GM19023 (cell line): ENCODE results near the gene GAP43.

ENCODE experiments used
- ATAC-seq: cut with Tn5 transposase; IDR thresholded peaks from one replicate; pipeline ENCODE4 v1.9.1; 2021; ENCODE audit warnings: mild to moderate bottlenecking, moderate library complexity; ENCODE audit not compliant: unreplicated experiment

The GAP43 gene, protein sequence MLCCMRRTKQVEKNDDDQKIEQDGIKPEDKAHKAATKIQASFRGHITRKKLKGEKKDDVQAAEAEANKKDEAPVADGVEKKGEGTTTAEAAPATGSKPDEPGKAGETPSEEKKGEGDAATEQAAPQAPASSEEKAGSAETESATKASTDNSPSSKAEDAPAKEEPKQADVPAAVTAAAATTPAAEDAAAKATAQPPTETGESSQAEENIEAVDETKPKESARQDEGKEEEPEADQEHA

DNA sequence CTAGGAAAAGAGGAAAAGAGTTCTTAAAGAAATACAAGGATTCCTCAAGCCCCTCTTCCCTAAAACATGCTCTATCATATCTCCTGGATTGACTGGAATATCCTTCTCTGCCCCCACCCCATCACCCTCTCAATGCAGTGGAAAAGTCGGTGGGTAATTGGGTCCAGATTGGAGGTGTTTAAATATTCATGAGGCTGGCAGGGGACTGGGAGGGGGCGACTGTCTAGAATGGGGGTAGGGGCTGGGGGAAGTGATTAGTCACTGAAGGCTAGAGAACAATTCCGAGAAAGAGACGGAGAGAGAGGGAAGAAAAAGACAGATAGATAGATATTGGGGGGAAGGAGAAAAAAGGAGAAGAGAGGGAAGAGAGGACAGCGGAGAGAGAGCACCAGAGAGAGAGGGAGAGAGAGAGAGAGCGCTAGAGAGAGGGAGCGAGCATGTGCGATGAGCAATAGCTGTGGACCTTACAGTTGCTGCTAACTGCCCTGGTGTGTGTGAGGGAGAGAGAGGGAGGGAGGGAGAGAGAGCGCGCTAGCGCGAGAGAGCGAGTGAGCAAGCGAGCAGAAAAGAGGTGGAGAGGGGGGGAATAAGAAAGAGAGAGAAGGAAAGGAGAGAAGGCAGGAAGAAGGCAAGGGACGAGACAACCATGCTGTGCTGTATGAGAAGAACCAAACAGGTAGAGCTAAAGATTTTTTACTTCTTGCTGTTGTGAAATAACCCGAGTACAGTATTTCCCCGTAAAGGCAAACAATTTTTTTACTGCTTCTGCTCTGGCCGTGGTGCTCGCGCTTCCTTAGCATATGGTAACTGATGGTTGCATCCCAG, at the start of gene GAP43:
TSS of gene GAP43 (plus strand) at position 467 of the 825 bp plus-strand sequence. CDS start at position 647, 180 bp downstream.
- ATAC-seq = no peak

DNA sequence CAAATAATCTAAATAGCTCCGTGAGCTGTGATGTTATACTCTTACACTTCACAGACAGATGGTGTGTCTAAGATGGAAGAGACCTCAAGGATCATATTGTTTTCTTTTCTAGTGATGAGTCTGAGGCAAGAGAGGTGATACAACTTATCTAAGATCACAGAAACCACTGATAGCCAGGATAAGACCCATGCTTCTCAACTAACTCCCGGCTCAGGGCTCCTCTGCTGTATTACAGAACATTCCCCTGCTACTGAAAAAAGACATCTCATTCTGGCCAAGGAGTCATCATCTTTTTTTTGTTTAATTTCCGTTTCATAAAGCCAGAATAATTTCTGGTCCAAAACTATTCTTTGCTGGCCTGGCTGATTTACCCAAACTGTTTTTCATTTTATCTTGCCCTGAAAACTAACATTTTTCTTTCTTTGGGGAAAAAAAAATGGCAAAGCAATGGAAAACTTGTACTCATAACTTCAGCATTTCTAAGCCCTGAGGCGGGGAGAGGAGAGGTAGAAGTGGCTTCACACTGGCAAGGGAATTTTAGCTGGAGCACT, 46.9 kb upstream of the GAP43 start:
- no peak for ATAC-seq

DNA sequence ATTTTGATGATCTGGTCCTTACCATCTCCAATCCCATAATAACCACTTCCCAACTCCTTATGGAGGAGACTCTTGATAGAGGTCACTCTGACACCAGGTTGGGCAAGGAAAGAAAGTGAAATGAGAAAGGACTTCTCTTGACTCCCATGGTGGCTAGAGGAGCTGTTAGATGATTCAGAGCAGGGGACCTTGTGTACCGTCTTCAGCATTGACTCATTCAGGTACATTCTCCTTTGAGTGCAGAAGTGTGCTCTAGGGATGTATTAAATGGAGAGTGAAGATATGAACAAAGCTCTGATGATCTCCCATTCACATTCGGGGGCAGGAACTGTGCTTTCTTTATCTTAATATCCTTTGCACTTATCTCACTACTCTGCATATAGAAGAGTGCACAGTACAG, 46.3 kb upstream of the GAP43 start:
- ATAC-seq = no peak

DNA sequence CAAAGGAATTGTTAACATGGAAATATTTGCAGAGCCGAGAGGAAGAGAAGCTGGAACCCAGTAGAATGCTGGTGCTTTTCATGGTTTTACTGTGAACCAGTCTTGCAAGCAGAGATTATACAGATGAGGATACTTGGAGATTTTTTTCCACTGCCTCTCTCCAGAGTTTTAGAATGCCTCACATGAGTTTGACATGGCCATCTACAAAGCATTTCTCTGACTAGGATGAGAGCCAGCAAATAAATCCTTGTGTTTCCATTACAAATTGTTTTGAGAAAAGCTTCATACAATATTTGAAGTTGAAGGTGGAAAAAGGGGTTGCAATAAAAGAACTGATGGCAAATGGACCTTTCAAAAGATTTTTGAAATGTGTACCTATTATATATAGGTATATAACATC, 45.0 kb upstream of the GAP43 start:
- no peak for ATAC-seq

DNA sequence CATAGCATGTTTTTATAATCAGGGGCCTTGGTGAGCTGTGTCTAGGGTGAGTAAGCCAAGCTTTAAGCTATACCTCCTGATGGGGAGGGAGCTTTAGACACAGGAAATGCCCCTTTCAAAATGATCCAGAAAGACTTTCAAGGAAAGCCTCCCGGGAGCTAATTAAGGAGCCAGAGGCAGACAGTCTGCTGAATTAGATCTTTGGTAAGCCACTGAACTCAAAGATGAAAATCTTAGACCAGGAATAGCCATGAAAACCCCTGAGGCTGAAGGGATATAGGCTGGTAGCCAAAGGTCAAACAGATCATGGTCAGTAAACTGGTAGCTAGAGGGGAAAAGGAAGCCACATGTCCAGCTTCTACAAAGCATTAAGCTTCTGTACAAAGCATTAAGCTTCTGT, 42.7 kb upstream of the GAP43 start:
- ATAC-seq = no peak

DNA sequence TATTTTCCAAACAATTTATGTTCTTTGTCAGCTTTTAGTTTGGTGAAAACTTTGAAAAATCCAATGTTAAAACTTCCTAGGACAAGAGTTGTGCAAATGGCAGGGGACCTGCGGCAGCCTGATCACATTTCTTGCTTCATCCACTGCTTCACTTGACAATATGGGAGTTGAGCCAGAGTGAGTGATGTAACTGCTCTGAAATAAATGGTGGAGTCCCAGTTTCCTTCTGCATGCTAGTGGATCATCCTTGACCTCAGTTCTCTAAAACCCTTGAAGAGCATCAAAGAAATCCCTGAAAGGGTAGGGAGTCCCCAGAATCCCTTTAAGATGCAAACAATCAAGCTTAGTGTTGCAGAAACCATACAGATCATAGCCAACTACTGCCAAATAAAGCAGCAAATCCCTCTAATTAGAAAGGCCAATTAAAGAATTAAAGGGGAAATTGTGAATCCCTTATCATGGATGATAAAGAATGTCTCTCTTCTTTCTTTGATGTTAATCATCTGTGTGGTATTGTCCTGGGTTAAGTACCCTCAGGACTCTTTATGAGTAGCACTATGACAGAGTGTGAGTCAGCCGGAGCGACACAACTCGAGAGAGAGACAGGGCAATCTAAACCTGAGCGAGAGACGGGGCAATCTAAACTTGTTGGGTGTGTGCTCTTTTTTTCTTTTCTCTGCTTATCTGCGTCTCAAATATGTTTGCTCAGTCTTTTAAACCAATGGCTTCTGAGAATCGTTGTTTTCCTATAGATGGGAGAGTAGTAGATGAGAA, 41.8 kb upstream of the GAP43 start:
- no peak for ATAC-seq

DNA sequence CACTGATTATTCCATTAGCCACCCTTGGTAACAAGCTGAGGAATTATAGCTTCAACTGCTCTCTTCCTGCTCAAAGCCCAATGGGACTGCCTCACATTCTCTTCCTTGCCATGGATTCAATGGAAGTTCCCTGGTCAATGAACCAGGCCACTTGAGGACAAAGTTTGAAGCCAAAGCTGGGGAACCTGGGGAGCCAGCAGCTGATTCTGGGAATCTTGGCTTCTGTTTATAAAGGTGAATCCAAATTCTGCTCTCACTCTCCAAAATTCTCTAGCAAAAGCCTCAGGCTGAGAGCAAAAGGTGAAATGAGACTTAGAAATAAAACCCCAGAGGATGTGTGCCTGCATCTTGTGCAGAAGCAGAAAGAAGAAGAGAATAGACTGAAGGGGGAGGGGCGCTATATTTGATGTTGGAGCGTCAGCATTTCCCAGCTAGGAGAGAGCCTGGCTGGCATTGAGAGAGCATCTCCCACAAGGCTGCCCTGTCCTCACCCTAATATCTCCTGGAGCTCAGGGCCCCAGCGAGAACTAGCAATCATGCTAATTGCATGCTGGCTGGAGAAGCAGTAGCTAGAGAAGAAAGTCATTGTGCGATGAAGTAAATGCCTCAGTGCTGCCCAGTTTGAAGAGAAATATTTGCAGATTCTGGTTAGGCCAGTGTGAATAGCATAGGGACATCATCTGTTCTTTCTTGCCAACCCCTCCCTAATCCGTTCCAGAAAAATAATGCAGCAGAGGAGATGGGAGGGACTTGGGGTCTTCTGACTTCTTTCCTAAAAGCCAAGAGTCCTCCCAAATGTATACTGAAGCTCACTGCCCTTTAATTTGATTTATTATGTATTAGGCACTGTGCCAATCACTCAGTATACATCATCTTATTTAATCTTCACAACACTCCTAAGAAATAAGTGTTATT, 34.9 kb upstream of the GAP43 start:
- ATAC-seq = no peak

DNA sequence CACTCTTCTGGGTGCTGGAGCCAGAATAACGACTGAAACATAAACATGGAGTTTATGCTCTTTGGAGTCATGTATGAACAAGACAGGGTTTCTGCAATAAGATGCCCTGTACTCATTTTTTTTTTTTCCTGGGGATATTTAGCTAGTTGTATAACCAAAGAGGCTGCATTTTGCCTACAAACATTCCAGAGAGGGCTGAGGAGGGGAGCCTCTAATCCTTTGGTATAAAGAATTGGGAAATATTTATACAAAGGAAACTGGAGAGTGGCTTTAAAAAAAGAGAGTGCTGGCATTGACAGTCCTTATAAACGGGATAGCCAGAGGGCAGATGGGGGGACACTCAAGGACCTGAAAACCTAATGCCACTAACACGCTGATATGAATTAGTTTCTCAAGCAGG, 32.4 kb upstream of the GAP43 start:
- ATAC-seq = no peak

DNA sequence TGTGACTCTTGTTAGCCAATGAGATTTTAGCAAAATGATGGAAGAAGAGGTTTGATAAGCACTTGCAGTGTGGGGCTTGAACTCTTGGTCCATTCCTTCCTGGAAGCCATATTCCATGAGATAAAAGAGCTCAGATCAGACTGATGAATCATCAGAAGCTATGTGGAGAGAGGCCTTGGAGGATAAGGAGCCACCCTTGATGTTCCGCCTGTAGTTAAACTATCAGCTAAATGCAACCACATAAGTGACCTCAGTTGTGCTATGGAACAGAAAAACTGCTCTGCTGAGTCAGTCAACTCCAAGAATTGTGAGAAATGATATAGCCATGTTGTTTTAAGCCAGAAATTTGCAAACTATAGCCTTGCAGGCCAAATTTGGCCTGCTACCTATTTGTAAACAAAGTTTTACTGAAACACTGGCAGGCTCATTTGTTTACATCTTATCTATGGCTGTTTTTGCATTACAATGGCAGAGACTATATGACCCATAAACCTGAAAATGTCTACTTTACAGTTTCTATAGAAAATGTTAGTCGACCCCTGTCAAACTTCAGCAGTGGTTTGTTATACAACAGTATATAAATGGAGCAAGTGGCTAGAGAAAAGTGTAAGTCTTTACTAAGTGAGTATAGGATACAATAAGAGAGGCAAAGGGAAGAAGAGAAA, 27.6 kb upstream of the GAP43 start:
- ATAC-seq = no peak

DNA sequence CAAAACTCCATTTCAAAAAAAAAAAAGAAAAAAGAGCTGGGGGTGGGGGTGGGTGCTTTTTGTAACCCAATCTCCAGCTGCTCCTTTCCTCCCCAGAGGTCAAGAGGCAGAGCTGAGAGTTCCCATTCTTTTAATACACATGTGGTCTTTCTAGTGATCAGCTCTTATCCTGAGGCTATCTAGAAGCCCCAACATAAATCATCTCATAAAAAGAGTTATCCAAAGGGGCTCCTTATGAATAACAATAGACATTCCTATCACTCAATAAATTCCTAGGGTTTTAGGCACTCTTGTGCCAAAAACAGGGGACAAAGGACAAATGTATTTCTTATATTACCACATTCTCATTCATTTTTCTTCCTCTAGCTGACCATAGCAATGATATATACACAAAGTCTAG, 25.1 kb upstream of the GAP43 start:
- ATAC-seq = no peak

DNA sequence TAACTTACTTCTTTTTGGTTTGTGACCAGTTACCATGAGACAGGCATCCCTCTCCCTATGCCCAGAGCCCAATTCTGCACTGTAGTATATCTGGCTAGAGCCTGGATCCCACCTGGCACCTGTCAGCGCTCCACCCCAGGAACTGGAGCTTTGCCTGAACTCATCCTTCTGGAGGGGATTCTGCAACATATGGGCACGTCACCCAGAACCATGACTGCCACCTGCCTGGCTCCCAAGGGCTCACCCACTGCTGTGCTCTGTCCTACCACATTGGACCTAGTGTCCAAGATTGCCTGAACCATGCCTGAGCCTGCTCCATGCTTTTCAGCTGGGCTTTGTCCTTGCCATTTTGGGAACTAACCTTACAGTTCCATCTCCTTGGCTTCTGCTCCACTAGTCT, 21.1 kb upstream of the GAP43 start:
- ATAC-seq = no peak

DNA sequence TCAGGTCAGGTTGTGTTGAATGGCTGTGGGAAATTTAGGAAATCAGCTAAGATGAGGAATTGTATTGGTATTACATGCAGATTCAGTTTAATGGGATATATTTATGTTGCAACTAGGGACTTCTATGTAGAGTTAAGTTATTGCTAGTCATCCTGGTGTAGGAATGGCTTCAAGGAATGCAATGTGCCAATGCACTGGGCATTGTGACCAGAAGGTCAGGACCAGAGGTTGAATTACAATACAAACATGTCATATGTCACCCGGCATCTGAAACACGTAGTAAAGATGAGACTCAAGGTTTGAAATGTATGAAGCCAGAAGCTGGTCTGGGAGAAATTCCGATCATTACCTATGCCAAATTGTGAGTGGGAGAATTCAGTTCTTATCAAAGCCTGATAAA, 11.7 kb upstream of the GAP43 start:
- ATAC-seq = no peak

DNA sequence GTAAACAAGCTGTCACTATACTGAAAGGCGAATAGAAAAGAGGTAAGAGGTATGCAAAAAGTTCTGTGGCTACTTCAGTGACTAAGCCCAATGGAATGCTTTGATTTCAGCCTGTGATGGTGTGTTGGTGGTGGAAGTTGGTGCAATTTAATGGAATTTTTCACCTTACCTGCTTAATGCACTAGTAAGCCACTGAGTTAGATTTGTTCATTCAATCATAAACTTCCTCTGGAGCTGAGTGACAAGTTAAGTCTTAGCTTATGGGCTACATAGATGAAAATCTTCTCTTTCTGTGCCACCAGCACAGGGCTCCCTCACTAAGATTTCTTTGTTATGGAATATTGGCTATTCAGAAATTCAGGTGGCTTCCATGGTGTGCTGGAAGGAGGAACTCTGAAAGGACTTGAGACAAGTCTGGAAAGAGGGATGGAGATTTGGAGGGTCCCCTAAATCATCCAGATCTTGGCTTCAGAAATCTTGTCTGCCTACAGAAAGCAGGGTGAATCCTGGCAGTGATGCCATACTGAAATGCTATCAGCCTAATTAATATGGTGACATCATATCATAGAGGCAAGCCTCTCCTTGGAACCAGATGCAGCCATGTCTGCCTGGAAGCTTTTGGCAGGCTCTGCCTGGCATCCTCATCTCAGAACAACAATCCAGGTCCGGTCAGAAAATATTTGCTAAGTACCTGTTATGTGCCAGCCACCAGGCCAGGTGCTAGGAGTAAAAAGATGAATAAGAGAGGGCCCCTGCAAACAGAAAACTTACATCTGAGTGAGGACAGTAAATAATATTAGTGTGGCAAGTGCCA, 8.1 kb upstream of the GAP43 start:
- ATAC-seq = no peak

DNA sequence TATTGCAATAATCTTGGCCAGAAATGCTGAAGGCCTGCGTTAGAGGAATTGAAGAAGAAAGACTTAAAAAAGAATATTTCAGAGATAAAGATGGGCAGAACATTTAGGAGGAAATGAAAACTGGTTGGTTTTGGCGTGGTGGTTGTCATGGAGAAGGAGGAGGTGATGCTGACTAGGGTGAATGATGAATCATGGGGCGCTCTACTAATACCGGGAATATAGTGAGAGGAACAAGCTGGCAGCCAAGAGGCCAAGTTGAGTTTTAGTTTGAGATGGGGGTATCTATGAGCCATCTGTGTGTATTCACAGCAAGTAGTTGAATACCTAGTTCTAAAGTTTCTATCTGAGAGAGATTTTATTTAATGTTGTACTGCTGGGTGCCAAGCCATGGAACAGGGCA, 6.8 kb upstream of the GAP43 start:
- ATAC-seq = no peak

DNA sequence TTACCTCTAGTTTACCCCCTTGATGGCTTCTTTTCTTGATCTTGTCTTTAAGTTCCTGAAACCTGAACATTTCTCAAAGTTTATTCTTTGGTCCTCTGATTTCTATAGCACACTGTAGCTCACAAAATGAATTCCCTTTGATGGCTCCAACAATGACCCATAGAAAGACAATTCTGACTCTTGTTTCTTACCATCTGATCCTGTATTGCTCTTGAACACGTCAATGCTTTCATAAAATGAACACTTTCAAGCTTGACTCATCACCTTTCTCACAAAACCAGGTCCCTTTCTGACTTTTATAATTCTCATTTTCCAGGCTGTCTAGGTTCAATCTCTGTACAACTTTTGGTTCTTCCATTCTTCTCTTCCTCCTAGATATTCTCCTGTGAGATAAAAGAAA, 5.7 kb upstream of the GAP43 start:
- ATAC-seq = no peak

DNA sequence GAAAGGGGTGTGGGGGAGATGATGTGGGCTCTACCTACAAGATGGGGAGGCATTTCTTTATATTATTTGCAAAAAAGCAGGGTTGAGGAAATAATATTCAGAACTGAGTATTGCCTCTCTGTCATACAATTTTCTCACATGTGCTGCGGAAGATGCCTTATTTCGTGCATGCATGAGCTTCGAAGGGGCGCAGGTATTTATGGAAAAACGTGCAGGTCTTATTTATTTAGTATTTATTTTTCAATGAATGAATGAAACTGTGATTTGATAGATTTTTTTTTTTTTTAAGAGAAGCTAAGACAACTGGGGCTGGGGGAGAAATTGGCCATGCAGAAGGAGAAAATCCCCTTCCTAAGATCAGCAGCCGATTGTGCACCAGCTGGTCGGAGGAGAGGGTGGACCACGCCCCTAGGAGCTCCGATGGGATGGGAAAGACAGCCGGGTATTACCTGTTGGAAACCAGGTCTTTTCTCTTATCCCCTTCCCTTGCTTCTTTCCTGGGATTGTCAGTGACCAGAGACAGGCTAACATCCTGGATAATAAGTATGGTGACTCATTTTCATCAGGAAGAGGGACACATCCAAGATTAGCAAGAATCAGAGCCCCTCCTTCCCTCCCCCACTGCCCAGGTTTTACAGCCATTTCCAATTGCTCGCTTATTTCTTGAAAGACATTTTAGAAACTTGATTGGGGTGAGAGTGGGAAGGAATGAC, 875 bp downstream of the GAP43 start:
- ATAC-seq = no peak

DNA sequence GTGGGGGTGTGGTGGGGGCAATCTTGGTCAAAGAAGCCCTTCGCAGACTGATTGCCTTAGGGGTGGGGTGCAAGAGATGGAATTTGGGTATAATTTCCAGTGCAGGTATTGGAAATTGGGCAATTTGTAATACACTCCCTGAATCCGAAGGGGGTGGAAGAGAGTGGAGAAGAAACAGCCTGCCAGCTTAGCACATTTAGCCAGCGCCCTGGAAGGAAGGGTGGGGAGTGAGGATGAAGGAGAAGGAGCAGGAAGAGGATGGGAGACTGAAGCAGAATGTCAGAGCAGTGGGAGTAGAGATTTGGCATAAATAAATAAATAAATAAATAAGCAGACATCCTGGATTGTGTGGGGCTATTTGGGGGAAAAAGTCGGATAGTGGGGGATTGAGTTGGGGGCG, 1.6 kb downstream of the GAP43 start:
- no peak for ATAC-seq

DNA sequence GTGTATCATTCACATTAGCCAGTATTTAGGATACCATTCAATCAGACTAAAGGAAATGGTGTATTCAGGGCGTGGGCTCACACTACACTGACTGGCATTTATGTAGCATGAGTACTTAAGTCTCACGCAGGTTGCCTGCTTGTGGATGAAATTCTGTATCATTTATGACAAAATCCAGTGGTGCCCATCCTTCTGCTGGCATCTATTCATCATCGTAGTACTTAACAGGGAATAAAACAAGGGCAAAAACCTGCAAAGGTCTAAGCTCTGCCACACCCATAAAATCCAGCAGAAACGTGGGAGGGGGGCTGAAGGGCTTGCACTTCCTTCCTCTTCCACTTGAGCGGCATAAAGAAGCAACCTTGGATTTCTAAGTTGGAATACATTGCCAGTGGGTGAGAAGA, 2.7 kb downstream of the GAP43 start:
- no peak for ATAC-seq
